HepG2 (cell line): ENCODE results near the gene HSPA1L. TPM values are rescaled to one million over a fixed set of nuclear protein-coding genes. Genes with fewer than 3 reads are reported as not detected.
A peak's percentile ranks its signal among the peaks of the same experiment; 100 is the strongest.
"Not testable (repeated sequence)": the region's sequence is repeated elsewhere in the genome, so short reads cannot be mapped to it uniquely, and the experiment has no call there.

ENCODE experiments used
- ATAC-seq: fragments of 200-7000 bp; cut with Tn5 transposase; 3 replicates; pipeline ENCODE4 v1.9.1; 2020; ENCODE audit warnings: mild to moderate bottlenecking, moderate library complexity
- BruUV-seq: library from RNA; stranded (reverse); fragments of 400-500 nt; replicated peaks from 2 replicates; lab custom pipeline; 2021; lab: Mats Ljungman, UMichigan
- CTCF ChIA-PET: fragments of 300-600 bp; formaldehyde crosslinking; extraction: SDS; loops from one replicate; lab custom pipeline; 2021; ENCODE audit warnings: low total read pairs, inconsistent platforms, low intra/inter-chr PET ratio; lab: Yijun Ruan, JAX
- POLR2A ChIA-PET: fragments of 350-600 bp; sonication (Branson Sonifier 250); formaldehyde crosslinking; loops from one replicate; lab custom pipeline; 2020; ENCODE audit warnings: antibody characterized with exemption, inconsistent platforms; lab: Yijun Ruan, JAX
- DNase-seq: peaks from one replicate; pipeline ENCODE4 v3.0.0-alpha.2; 2015; ENCODE audit warnings: low spot score
- FAIRE-seq: peaks from 3 replicates; lab custom pipeline; 2011; peaks lifted over from hg19 to GRCh38; lab: Jason Lieb, UNC
- H2AFZ ChIP-seq: one replicate; pipeline ENCODE4 v1.6.1; 2011; ENCODE audit warnings: low read length, inconsistent platforms
- H3K27ac ChIP-seq: fragments of 300-600 bp; 3 replicates; pipeline ENCODE4 v1.8.0; 2011; ENCODE audit warnings: mixed run types, mild to moderate bottlenecking, mixed read lengths, low read length, inconsistent platforms; ENCODE audit not compliant: insufficient read depth; ENCODE audit errors: extremely low read length
- H3K27me3 ChIP-seq, 2 experiments: fragments of 200-600 bp in 1 of 2; 2 replicates in 1 of 2; 3 replicates in 1 of 2; pipeline versions ENCODE4 v1.6.0 to v1.8.0; 2011; ENCODE audit warnings: low read length in 2 of 2, mild to moderate bottlenecking in 2 of 2, moderate library complexity in 2 of 2, inconsistent platforms in 1 of 2; ENCODE audit not compliant: insufficient read depth in 2 of 2, control insufficient read depth in 1 of 2
- H3K36me3 ChIP-seq, 2 experiments: fragments of 200-600 bp in 1 of 2; replicated peaks in 1 of 2; 2 replicates in 1 of 2; 3 replicates in 1 of 2; pipeline versions ENCODE4 v1.5.1 to v1.8.0; 2011; ENCODE audit warnings: low read length in 2 of 2, inconsistent platforms in 1 of 2; ENCODE audit not compliant: insufficient read depth in 2 of 2, control insufficient read depth in 1 of 2
- H3K4me1 ChIP-seq: 2 replicates; pipeline ENCODE4 v1.5.1; 2012; ENCODE audit warnings: low read length, inconsistent platforms; ENCODE audit not compliant: insufficient read depth
- H3K4me2 ChIP-seq: 2 replicates; pipeline ENCODE4 v1.6.0; 2011; ENCODE audit warnings: low read depth, low read length, inconsistent platforms
- H3K4me3 ChIP-seq, 3 experiments: fragments of 200-600 bp in 1 of 3; sonication (generic), shearing (Covaris generic) in 1 of 3; replicated peaks in 1 of 3; 2 replicates each; pipeline ENCODE4 v1.5.1; 2011 to 2016; ENCODE audit warnings: low read length in 3 of 3, inconsistent platforms in 2 of 3, low read depth in 2 of 3, mild to moderate bottlenecking in 2 of 3, control low read depth in 1 of 3, mixed read lengths in 1 of 3; ENCODE audit not compliant: insufficient read depth in 1 of 3
- H3K79me2 ChIP-seq: one replicate; pipeline ENCODE4 v1.6.1; 2011; ENCODE audit warnings: low read length, inconsistent platforms; ENCODE audit not compliant: insufficient read depth
- H3K9ac ChIP-seq: 2 replicates; pipeline ENCODE4 v1.6.0; 2011; ENCODE audit warnings: mild to moderate bottlenecking, low read depth, low read length, inconsistent platforms; ENCODE audit not compliant: insufficient read depth
- H3K9me3 ChIP-seq: 2 replicates; pipeline ENCODE4 v1.5.1; 2012; ENCODE audit warnings: mild to moderate bottlenecking, low read length
- H4K20me1 ChIP-seq: 2 replicates; pipeline ENCODE4 v1.6.0; 2011; ENCODE audit warnings: inconsistent platforms, mild to moderate bottlenecking, low read length, moderate library complexity; ENCODE audit not compliant: insufficient read depth
- MED8 ChIP-seq: sonication (generic); formaldehyde crosslinking; IDR thresholded peaks from 2 replicates; pipeline ENCODE4 v1.8.1; 2023; ENCODE audit warnings: mild to moderate bottlenecking, missing genetic modification reagents; ENCODE audit not compliant: insufficient replicate concordance
- PAF1 ChIP-seq: IDR thresholded peaks from 2 replicates; pipeline ENCODE4 v1.6.1; 2016; ENCODE audit warnings: missing genetic modification reagents, missing compliant biosample characterization
- TBX2 ChIP-seq: sonication (generic); formaldehyde crosslinking; IDR thresholded peaks from 2 replicates; pipeline ENCODE4 v1.5.0; 2020; ENCODE audit warnings: missing genetic modification reagents, mild to moderate bottlenecking, borderline replicate concordance
- ZC3H4 ChIP-seq: sonication (generic); formaldehyde crosslinking; IDR thresholded peaks from 2 replicates; pipeline ENCODE4 v1.4.0; 2020; ENCODE audit warnings: missing genetic modification reagents, borderline replicate concordance
- WGBS: methylation state at CpG from one replicate; pipeline ENCODE4 v1.1.6; 2017; ENCODE audit warnings: low lambda C conversion rate; 5-methylcytosine and 5-hydroxymethylcytosine counted together
- in situ Hi-C: cut with HindIII; loops from 2 replicates; pipeline ENCODE4 v1.10.0; 2017; ENCODE audit warnings: low pct_unique_long_range_greater_than_20kb; ENCODE audit not compliant: extremely low pct_ligation_motif_present
- intact Hi-C: fragments of 100-400 bp; cut with micrococcal nuclease; formaldehyde crosslinking; loops from one replicate; pipeline ENCODE4 v1.10.0; 2022; ENCODE audit not compliant: unreplicated experiment
- polyA plus RNA-seq, 8 experiments: library from polyadenylated mRNA; depleted of rRNA in 3 of 8; stranded (reverse) in 7 of 8; unstranded in 1 of 8; fragments of >200 nt; fragmentation: Illumina TruSeq in 4 of 8; extraction: Trizol in 4 of 8; gene quantifications; 2 replicates each; pipeline versions ENCODE4 v1.2.1 to v1.2.3, GENCODE V29; 2011 to 2016; ENCODE audit warnings: low read depth in 4 of 8, missing spikeins in 1 of 8, mixed read lengths in 1 of 8; ENCODE audit not compliant: insufficient read depth in 1 of 8
- total RNA-seq, 5 experiments: library from RNA; depleted of rRNA; stranded (reverse); fragments of >200 nt; fragmentation: Illumina TruSeq; extraction: Trizol; gene quantifications; 2 replicates each; pipeline ENCODE4 v1.2.3, GENCODE V29; 2016; ENCODE audit warnings: low read depth in 1 of 5
- TF ChIP-seq, protein P1 (sequence below): sonication (generic); formaldehyde crosslinking; IDR thresholded peaks from 2 replicates; pipeline ENCODE4 v1.5.0; 2020; ENCODE audit warnings: mild to moderate bottlenecking, missing genetic modification reagents
- TF ChIP-seq, protein P2 (sequence below): IDR thresholded peaks from 2 replicates; pipeline ENCODE4 v1.6.1; 2018; ENCODE audit warnings: missing genetic modification reagents, mild to moderate bottlenecking, missing compliant biosample characterization

Gene HSPA1L
- total and polyA plus RNA-seq, 2 of the 13 experiments (the other 11 are each of a cell fraction or from before 2014, with no cell fraction given) = 0.55 to 1.0 TPM

DNA sequence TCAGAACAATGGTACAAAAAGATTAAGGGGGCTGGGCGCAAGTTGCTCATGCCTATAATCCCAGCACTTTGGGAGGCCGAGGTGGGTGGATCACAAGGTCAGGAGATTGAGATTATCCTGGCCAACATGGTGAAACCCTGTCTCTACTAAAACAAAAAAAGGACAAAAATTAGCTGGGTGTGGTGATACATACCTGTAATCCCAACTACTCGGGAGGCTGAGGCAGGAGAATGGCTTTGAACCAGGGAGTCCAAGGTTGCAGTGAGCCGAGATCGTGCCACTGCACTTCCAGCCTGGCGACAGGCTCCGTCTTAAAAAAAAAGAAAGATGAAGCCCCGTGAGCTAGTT is 24.7 kb upstream of the HSPA1L start:
- peaks cover 12 to 33% of the 10 kb centered on the region in 2 experiments for H3K36me3 ChIP-seq
- POLR2A ChIA-PET = interaction anchor here (0.8 to 15.7 kb wide), 7 partner anchors 9 to 101 kb away, joined by 3 to 264 read pairs (median 11); partner anchors contain the start of genes HSPA1A, HSPA1B, HSPA1L and MSH5
- not testable (repeated sequence) for BruUV-seq

More for the DNA sequence above, 24.7 kb upstream of the HSPA1L start:
- FAIRE-seq, H3K27ac ChIP-seq, H3K4me3 ChIP-seq, DNase-seq, ATAC-seq, H3K4me2 ChIP-seq, H3K27me3 ChIP-seq, H2AFZ ChIP-seq, H3K9ac ChIP-seq, in situ Hi-C loops, CTCF ChIA-PET, H3K9me3 ChIP-seq: not testable (repeated sequence)
- TF ChIP-seq, protein P1, sequence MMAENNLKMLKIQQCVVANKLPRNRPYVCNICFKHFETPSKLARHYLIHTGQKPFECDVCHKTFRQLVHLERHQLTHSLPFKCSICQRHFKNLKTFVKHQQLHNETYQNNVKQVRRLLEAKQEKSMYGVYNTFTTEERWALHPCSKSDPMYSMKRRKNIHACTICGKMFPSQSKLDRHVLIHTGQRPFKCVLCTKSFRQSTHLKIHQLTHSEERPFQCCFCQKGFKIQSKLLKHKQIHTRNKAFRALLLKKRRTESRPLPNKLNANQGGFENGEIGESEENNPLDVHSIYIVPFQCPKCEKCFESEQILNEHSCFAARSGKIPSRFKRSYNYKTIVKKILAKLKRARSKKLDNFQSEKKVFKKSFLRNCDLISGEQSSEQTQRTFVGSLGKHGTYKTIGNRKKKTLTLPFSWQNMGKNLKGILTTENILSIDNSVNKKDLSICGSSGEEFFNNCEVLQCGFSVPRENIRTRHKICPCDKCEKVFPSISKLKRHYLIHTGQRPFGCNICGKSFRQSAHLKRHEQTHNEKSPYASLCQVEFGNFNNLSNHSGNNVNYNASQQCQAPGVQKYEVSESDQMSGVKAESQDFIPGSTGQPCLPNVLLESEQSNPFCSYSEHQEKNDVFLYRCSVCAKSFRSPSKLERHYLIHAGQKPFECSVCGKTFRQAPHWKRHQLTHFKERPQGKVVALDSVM (CRISPR knock-in tag) = 0 out of 2 replicates have a peak, but pooled peaks have one; percentile 21
- TF ChIP-seq TBX2 (CRISPR knock-in tag) (peak; percentile 16; the same call in 1 of the 2 replicates), MED8 (CRISPR knock-in tag) (peak; percentile 38), PAF1 (CRISPR knock-in tag) (0 out of 2 replicates have a peak, but pooled peaks have one; percentile 15), ZC3H4 (CRISPR knock-in tag) (0 out of 2 replicates have a peak, but pooled peaks have one; percentile 21)
- TF ChIP-seq, protein P2, sequence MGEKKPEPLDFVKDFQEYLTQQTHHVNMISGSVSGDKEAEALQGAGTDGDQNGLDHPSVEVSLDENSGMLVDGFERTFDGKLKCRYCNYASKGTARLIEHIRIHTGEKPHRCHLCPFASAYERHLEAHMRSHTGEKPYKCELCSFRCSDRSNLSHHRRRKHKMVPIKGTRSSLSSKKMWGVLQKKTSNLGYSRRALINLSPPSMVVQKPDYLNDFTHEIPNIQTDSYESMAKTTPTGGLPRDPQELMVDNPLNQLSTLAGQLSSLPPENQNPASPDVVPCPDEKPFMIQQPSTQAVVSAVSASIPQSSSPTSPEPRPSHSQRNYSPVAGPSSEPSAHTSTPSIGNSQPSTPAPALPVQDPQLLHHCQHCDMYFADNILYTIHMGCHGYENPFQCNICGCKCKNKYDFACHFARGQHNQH (CRISPR knock-in tag) = peak; percentile 12; the same call in 1 of the 2 replicates
- WGBS = 93% methylated on average over 8 of the region's 8 CpGs
- peaks cover 33% of the 10 kb centered on the region for H3K79me2 ChIP-seq
- intact Hi-C loops = loop anchor here (10.0 kb wide), 1 partner anchor 115 kb away; the partner anchor contains the start of genes NELFE and SKIC2
- H3K4me1 ChIP-seq = peaks cover 39% of the 10 kb centered on the region
- H4K20me1 ChIP-seq = peaks cover 43% of the 10 kb centered on the region
